CD8-positive, alpha-beta memory T cell (primary cell): ENCODE results near the gene GPANK1. TPM values are rescaled to one million over a fixed set of nuclear protein-coding genes. Genes with fewer than 3 reads are reported as not detected.
A peak's percentile ranks its signal among the peaks of the same experiment; 100 is the strongest.

Experiments
- CTCF ChIA-PET: fragments of 350-600 bp; sonication (Branson Sonifier 250); formaldehyde crosslinking; loops from one replicate; lab custom pipeline; 2021; ENCODE audit warnings: antibody characterized with exemption; lab: Charles Lee
- POLR2A ChIA-PET: fragments of 350-600 bp; sonication (Branson Sonifier 250); formaldehyde crosslinking; loops from one replicate; lab custom pipeline; 2021; ENCODE audit warnings: antibody characterized with exemption; lab: Charles Lee
- DNase-seq, 5 donors: peaks; one replicate each; pipeline versions ENCODE4 v3.0.0 to v3.0.0-alpha.2; 2020 to 2022; ENCODE audit warnings: mixed read lengths in 1 of 5
- H3K27ac ChIP-seq: one replicate; pipeline ENCODE4 v1.7.0; 2013; ENCODE audit warnings: low read depth, mild to moderate bottlenecking, low read length, moderate library complexity
- H3K27me3 ChIP-seq: 2 replicates; pipeline ENCODE4 v1.7.0; 2013; ENCODE audit warnings: low read length, mild to moderate bottlenecking; ENCODE audit not compliant: insufficient read depth, poor library complexity, severe bottlenecking
- H3K36me3 ChIP-seq: 2 replicates; pipeline ENCODE4 v1.7.0; 2013; ENCODE audit warnings: mild to moderate bottlenecking, low read length, moderate library complexity; ENCODE audit not compliant: insufficient read depth
- H3K4me1 ChIP-seq: 2 replicates; pipeline ENCODE4 v1.7.0; 2013; ENCODE audit warnings: mild to moderate bottlenecking, low read length, moderate library complexity; ENCODE audit not compliant: insufficient read depth
- H3K4me3 ChIP-seq: 2 replicates; pipeline ENCODE4 v1.7.0; 2013; ENCODE audit warnings: mild to moderate bottlenecking, low read length
- H3K9me3 ChIP-seq: 2 replicates; pipeline ENCODE4 v1.7.0; 2013; ENCODE audit warnings: mild to moderate bottlenecking, low read length
- H3K27ac Mint-ChIP-seq, 8 donors: one replicate each; pipeline ENCODE4 v1.8.0; 2020 to 2021; ENCODE audit warnings: mixed read lengths in 8 of 8, mild to moderate bottlenecking in 6 of 8, inconsistent platforms in 3 of 8, moderate library complexity in 3 of 8
- H3K27me3 Mint-ChIP-seq, 2 donors: one replicate each; pipeline ENCODE4 v1.8.0; 2020 to 2021; ENCODE audit warnings: mixed read lengths in 2 of 2, mild to moderate bottlenecking in 1 of 2, moderate library complexity in 1 of 2
- H3K36me3 Mint-ChIP-seq, 3 donors: one replicate each; pipeline ENCODE4 v1.8.0; 2020 to 2021; ENCODE audit warnings: mixed read lengths in 3 of 3, inconsistent platforms in 1 of 3, mild to moderate bottlenecking in 1 of 3
- H3K4me1 Mint-ChIP-seq, 3 donors: one replicate each; pipeline ENCODE4 v1.8.0; 2020 to 2021; ENCODE audit warnings: mixed read lengths in 3 of 3, inconsistent platforms in 1 of 3, mild to moderate bottlenecking in 1 of 3
- H3K4me3 Mint-ChIP-seq, 7 donors: one replicate each; pipeline ENCODE4 v1.8.0; 2020 to 2021; ENCODE audit warnings: mixed read lengths in 7 of 7, mild to moderate bottlenecking in 6 of 7, moderate library complexity in 4 of 7, inconsistent platforms in 2 of 7
- H3K9me3 Mint-ChIP-seq, 5 donors: one replicate each; pipeline ENCODE4 v1.8.0; 2020 to 2022; ENCODE audit warnings: mixed read lengths in 5 of 5, mild to moderate bottlenecking in 3 of 5, moderate library complexity in 2 of 5, inconsistent platforms in 1 of 5
- polyA plus RNA-seq: library from polyadenylated mRNA; unstranded; fragments of 300-500 nt; fragmentation: Illumina TruSeq; gene quantifications from one replicate; pipeline ENCODE4 v1.2.3, GENCODE V29; 2021
- total RNA-seq, 2 experiments: library from RNA; stranded (reverse); gene quantifications; one replicate each; pipeline ENCODE4 v1.2.3, GENCODE V29; 2021

The GPANK1 gene
- total and polyA plus RNA-seq, 3 experiments from 2014 or later, result 19.6 to 46.4 (median 46.2) TPM

DNA sequence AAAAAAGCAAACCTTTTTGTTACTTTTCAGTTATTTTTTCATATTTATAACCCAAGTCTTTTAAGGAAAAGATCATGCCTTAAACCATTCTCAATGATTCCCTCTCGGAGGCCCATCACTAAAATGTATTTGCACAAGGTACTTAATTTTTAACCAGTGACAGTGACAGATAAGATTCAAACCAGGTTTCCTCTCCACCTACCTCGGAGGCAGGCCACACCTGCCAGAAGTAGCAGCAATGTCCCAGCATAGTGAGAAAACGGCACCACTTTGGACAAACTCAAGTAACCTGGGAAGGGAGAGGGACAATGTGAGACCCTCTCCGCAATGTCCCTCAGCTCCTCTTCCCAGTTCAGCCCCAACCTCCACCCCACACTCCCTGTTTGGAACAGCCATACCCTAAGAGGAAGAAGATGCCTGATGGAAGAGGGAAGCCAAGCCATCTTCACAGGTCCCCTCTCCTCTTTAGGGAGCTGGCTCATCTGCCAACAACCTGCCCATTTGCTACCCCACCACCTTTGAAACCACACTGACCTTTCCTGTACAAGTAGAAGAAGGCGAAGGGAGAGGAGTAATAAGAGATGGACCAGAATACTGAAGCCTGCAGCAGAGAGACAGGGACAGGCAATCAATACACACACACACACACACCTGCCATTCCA lies 36.1 kb upstream of the GPANK1 start:
- H3K4me3 Mint-ChIP-seq, result peak overlapping the region; percentile 55 to 99 (median 92)
- no peaks in the 10 kb centered on the region for H3K9me3 ChIP-seq
- H3K4me1 ChIP-seq, result peaks cover 24% of the 10 kb centered on the region
- H3K4me1 Mint-ChIP-seq, result peaks cover 39 to 48% (median 46%) of the 10 kb centered on the region in 3 donors
- H3K36me3 ChIP-seq, result peaks cover 26% of the 10 kb centered on the region
- peak overlapping the region; percentile 49 to 99 (median 94) for H3K27ac Mint-ChIP-seq
- POLR2A ChIA-PET, result interaction anchor here (0.6 kb wide), 1 partner anchor 38 kb away, joined by 3 read pairs; no protein-coding TSS in a partner anchor
- H3K9me3 Mint-ChIP-seq, result no peaks in the 10 kb centered on the region
- no peak for DNase-seq
- CTCF ChIA-PET, result no interaction called here
- no peaks in the 10 kb centered on the region for H3K27me3 ChIP-seq
- H3K27me3 Mint-ChIP-seq, result peaks cover 0 to 3% of the 10 kb centered on the region in 2 donors
- peaks cover 0 to 54% (median 4%) of the 10 kb centered on the region in 3 donors for H3K36me3 Mint-ChIP-seq
- no peak overlapping the region for H3K27ac ChIP-seq
- no peak overlapping the region for H3K4me3 ChIP-seq

DNA sequence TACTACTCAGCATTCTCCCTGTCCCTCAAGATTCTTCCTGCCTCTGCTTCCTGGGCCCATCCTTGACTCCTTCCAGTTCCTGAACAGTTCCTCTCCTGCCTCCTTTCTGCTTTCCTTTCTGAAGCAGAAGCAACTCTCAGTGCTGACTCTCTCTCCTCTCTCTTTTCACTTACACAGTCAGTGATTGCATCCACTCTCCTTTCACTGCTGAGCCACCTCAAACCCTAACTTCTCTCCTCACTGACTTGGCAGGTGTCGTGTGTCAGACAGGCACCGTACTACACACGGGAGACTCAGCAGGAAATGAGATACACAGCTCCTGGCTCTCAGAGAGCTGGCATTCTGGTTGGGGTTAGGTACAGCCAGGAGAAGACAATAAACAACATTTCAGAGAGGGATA lies 32.8 kb upstream of the GPANK1 start:
- Mint-ChIP-seq H3K9me3 (no peaks in the 10 kb centered on the region), H3K27ac (peak overlapping the region in 7 of 8 donors; percentile 42 to 82 (median 66)), H3K4me1 (peaks cover 32 to 36% (median 35%) of the 10 kb centered on the region in 3 donors), H3K27me3 (peaks cover 0 to 2% of the 10 kb centered on the region in 2 donors), H3K36me3 (peaks cover 0 to 75% (median 5%) of the 10 kb centered on the region in 3 donors), H3K4me3 (no peak overlapping the region)
- no peak overlapping the region for H3K4me3 ChIP-seq
- peaks cover 16% of the 10 kb centered on the region for H3K4me1 ChIP-seq
- H3K27ac ChIP-seq, result no peak overlapping the region
- no peak for DNase-seq
- POLR2A ChIA-PET, result no interaction called here
- peaks cover 50% of the 10 kb centered on the region for H3K36me3 ChIP-seq
- H3K9me3 ChIP-seq, result no peaks in the 10 kb centered on the region
- CTCF ChIA-PET, result no interaction called here
- no peaks in the 10 kb centered on the region for H3K27me3 ChIP-seq

DNA sequence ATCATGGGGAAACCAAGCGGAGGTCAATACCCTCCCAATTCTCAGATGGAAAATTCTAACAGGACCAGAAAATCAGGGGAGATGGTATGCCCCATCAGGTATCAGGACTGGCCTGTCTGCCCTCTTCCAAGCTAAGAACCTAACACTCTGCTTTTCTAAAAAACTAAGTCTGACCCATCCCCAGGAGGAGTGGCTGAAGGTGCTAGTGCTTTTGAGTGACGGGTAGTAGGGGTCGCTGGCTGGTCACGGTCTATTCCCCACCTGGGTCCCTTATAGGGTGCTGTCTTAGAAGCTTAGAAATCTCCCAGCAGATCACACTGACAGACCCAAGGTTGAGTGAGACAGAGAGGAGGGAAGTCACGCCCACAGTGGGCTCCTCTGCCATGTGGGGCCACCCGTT lies 28.7 kb upstream of the GPANK1 start:
- H3K9me3 Mint-ChIP-seq, result no peaks in the 10 kb centered on the region
- DNase-seq, result no peak
- H3K9me3 ChIP-seq, result no peaks in the 10 kb centered on the region
- H3K4me3 Mint-ChIP-seq, result no peak overlapping the region
- H3K36me3 ChIP-seq, result peaks cover 65% of the 10 kb centered on the region
- CTCF ChIA-PET, result interaction anchor here (1.7 kb wide), 1 partner anchor 46 kb away, joined by 5 read pairs; the partner anchor contains the start of gene MSH5
- no peak overlapping the region for H3K4me3 ChIP-seq
- H3K27ac Mint-ChIP-seq, result peak overlapping the region in 3 of 8 donors; percentile 8 to 63 (median 50)
- H3K4me1 Mint-ChIP-seq, result peaks cover 11 to 13% (median 11%) of the 10 kb centered on the region in 3 donors
- POLR2A ChIA-PET, result no interaction called here
- H3K27me3 Mint-ChIP-seq, result peaks cover 0 to 2% of the 10 kb centered on the region in 2 donors
- peaks cover 9% of the 10 kb centered on the region for H3K4me1 ChIP-seq
- no peaks in the 10 kb centered on the region for H3K27me3 ChIP-seq
- H3K36me3 Mint-ChIP-seq, result peaks cover 0 to 88% (median 7%) of the 10 kb centered on the region in 3 donors
- H3K27ac ChIP-seq, result no peak overlapping the region

DNA sequence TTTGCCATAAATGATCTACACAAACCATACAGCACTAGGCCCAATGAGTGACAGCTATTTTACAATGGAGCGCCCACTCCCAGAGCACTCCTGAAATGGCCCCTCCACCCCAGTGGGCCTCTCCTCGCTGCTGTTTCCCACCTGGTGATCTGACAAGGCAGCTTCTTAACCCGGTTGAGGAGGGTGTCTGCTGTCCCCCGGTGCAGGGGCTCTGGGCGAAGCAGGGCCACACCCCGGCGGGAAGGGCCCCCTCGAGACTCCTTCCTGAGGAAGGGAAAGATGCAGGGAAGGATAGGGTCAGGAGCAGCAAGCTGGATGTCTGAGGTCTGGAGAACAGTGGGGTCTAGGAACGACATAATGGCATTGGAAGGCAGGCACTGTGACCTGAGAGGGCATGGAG lies 28.1 kb upstream of the GPANK1 start:
- DNase-seq, result no peak
- peaks cover 70% of the 10 kb centered on the region for H3K36me3 ChIP-seq
- H3K9me3 ChIP-seq, result no peaks in the 10 kb centered on the region
- H3K9me3 Mint-ChIP-seq, result no peaks in the 10 kb centered on the region
- H3K27ac Mint-ChIP-seq, result peak overlapping the region in 1 of 8 donors; percentile 73
- H3K27ac ChIP-seq, result no peak overlapping the region
- peaks cover 9% of the 10 kb centered on the region for H3K4me1 ChIP-seq
- peaks cover 7 to 9% (median 8%) of the 10 kb centered on the region in 3 donors for H3K4me1 Mint-ChIP-seq
- no peak overlapping the region for H3K4me3 ChIP-seq
- no peaks in the 10 kb centered on the region for H3K27me3 ChIP-seq
- ChIA-PET CTCF (interaction anchor here (1.7 kb wide), 1 partner anchor 47 kb away, joined by 5 read pairs; the partner anchor contains the start of gene MSH5), POLR2A (no interaction called here)
- peaks cover 0 to 2% of the 10 kb centered on the region in 2 donors for H3K27me3 Mint-ChIP-seq
- peaks cover 0 to 92% (median 4%) of the 10 kb centered on the region in 3 donors for H3K36me3 Mint-ChIP-seq
- H3K4me3 Mint-ChIP-seq, result no peak overlapping the region

DNA sequence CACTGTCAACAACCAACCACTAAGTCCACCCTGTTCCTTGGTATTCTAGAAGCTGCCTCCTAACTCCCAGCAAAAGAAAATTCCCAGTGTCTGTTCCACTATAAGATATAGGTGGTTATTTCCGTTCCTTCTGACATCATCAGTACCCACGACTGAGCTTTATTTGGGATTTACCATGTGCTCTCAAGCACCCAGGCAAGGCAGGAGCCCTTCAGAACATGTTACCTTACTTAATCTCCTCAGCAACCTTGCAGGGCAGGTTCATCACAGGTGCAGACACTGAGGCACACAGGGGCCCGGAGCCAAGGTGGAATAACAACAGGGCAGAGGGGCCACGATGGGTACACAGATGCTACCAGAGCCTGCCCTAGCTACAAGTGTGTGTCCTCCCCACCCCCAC lies 27.6 kb upstream of the GPANK1 start:
- Mint-ChIP-seq H3K36me3 (peaks cover 0 to 92% (median 7%) of the 10 kb centered on the region in 3 donors), H3K4me3 (no peak overlapping the region), H3K4me1 (peaks cover 2 to 4% (median 3%) of the 10 kb centered on the region in 3 donors), H3K27ac (peak overlapping the region in 2 of 8 donors; percentile 7 to 80), H3K27me3 (peaks cover 0 to 2% of the 10 kb centered on the region in 2 donors), H3K9me3 (no peaks in the 10 kb centered on the region)
- Histone ChIP-seq H3K27ac (no peak overlapping the region), H3K4me1 (peaks cover 9% of the 10 kb centered on the region), H3K9me3 (no peaks in the 10 kb centered on the region), H3K36me3 (peaks cover 70% of the 10 kb centered on the region), H3K27me3 (no peaks in the 10 kb centered on the region), H3K4me3 (no peak overlapping the region)
- ChIA-PET CTCF (interaction anchor here (1.7 kb wide), 1 partner anchor 47 kb away, joined by 5 read pairs; the partner anchor contains the start of gene MSH5), POLR2A (no interaction called here)
- DNase-seq, result no peak

- Mint-ChIP-seq H3K27me3 (no peaks in the 10 kb centered on the region), H3K36me3 (peaks cover 0 to 91% (median 7%) of the 10 kb centered on the region in 3 donors), H3K27ac (peak overlapping the region in 2 of 8 donors; percentile 22 to 35), H3K4me3 (no peak overlapping the region), H3K4me1 (no peaks in the 10 kb centered on the region), H3K9me3 (no peaks in the 10 kb centered on the region)
- ChIA-PET POLR2A (no interaction called here), CTCF (no interaction called here)
- Histone ChIP-seq H3K4me3 (no peak overlapping the region), H3K4me1 (peaks cover 9% of the 10 kb centered on the region), H3K9me3 (no peaks in the 10 kb centered on the region), H3K27me3 (no peaks in the 10 kb centered on the region), H3K27ac (peak overlapping the region; percentile 68), H3K36me3 (peaks cover 70% of the 10 kb centered on the region)
- DNase-seq, result no peak
These were observed 26.8 kb upstream of the GPANK1 start for GRCh38 chr6:31691564-31692108.

- peak overlapping the region in 4 of 8 donors; percentile 35 to 79 (median 58) for H3K27ac Mint-ChIP-seq
- H3K27me3 Mint-ChIP-seq, result no peaks in the 10 kb centered on the region
- H3K4me3 ChIP-seq, result no peak overlapping the region
- peaks cover 69% of the 10 kb centered on the region for H3K36me3 ChIP-seq
- H3K4me3 Mint-ChIP-seq, result no peak overlapping the region
- CTCF ChIA-PET, result interaction anchor here (1.4 kb wide), 1 partner anchor 38 kb away, joined by 3 read pairs; the partner anchor contains the start of gene DDAH2
- H3K4me1 ChIP-seq, result peaks cover 9% of the 10 kb centered on the region
- POLR2A ChIA-PET, result no interaction called here
- no peaks in the 10 kb centered on the region for H3K4me1 Mint-ChIP-seq
- no peak for DNase-seq
- peak overlapping the region; percentile 68 for H3K27ac ChIP-seq
- no peaks in the 10 kb centered on the region for H3K27me3 ChIP-seq
- peaks cover 0 to 91% (median 12%) of the 10 kb centered on the region in 3 donors for H3K36me3 Mint-ChIP-seq
- no peaks in the 10 kb centered on the region for H3K9me3 Mint-ChIP-seq
- H3K9me3 ChIP-seq, result no peaks in the 10 kb centered on the region
These were observed 26.3 kb upstream of the GPANK1 start for GRCh38 chr6:31691078-31691463.
